ENCODE data around the gene KBTBD2. TPM values are rescaled to one million over a fixed set of nuclear protein-coding genes. Genes with fewer than 3 reads are reported as not detected.
A peak's percentile ranks its signal among the peaks of the same experiment; 100 is the strongest.
"Not testable (repeated sequence)": the region's sequence is repeated elsewhere in the genome, so short reads cannot be mapped to it uniquely, and the experiment has no call there.

KBTBD2 gene
- total RNA-seq, 1 donor from 2014 or later = 35.1 TPM

GRCh38 chr7:32887395-32887794, 4.2 kb downstream of the KBTBD2 start:
- intact Hi-C loops (cut with DNase I) = no loop called here
- ATAC-seq = no peak
- no peak for DNase-seq
- TF ChIP-seq, protein P1, sequence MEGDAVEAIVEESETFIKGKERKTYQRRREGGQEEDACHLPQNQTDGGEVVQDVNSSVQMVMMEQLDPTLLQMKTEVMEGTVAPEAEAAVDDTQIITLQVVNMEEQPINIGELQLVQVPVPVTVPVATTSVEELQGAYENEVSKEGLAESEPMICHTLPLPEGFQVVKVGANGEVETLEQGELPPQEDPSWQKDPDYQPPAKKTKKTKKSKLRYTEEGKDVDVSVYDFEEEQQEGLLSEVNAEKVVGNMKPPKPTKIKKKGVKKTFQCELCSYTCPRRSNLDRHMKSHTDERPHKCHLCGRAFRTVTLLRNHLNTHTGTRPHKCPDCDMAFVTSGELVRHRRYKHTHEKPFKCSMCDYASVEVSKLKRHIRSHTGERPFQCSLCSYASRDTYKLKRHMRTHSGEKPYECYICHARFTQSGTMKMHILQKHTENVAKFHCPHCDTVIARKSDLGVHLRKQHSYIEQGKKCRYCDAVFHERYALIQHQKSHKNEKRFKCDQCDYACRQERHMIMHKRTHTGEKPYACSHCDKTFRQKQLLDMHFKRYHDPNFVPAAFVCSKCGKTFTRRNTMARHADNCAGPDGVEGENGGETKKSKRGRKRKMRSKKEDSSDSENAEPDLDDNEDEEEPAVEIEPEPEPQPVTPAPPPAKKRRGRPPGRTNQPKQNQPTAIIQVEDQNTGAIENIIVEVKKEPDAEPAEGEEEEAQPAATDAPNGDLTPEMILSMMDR (IDR thresholded peaks at IDR 0.05) = no peak
- no peak overlapping the region for H3K4me3 ChIP-seq
- no peak overlapping the region for H3K27ac ChIP-seq
- H3K27me3 ChIP-seq (ENCODE audit: low read depth) = no peaks in the 10 kb centered on the region
- no peaks in the 10 kb centered on the region for H3K9me3 ChIP-seq
- H3K4me1 ChIP-seq = peaks cover 71% of the 10 kb centered on the region
- H3K36me3 ChIP-seq = no peaks in the 10 kb centered on the region

- intact Hi-C loops (cut with DNase I) = no loop called here
- ATAC-seq (peak in 1 of 2 donors; percentile 28), DNase-seq (no peak)
- Histone ChIP-seq H3K4me1 (peaks cover 91% of the 10 kb centered on the region), H3K9me3 (no peaks in the 10 kb centered on the region), H3K36me3 (no peaks in the 10 kb centered on the region), H3K4me3 (no peak overlapping the region), H3K27ac (no peak overlapping the region), H3K27me3 (ENCODE audit: low read depth) (no peaks in the 10 kb centered on the region)
- TF ChIP-seq, protein P1 (IDR thresholded peaks at IDR 0.05) = no peak
These were observed 10.2 kb downstream of the KBTBD2 start for GRCh38 chr7:32881074-32881982.

DNA sequence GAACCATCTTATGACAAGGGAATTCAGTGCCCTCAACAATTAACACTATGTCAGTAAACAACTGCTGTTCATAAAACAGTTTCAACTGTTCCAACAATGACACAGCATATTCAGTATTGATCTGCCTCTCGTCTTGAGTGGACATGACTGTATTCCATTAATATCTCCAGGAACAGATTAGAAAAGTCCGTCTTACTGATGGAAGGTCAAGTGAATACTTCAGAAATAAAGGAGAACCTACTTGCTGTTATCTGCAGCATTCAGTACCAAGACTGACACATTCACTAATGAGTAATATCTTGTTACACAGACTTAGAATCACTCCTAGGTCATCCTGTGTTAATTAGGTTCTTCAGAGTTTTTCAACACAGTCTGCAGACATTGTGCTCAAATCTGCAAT, 12.1 kb downstream of the KBTBD2 start:
- H3K9me3 ChIP-seq = no peaks in the 10 kb centered on the region
- TF ChIP-seq, protein P1 (IDR thresholded peaks at IDR 0.05) = no peak
- H3K27me3 ChIP-seq (ENCODE audit: low read depth) = no peaks in the 10 kb centered on the region
- ATAC-seq (peak in 1 of 2 donors; percentile 27), DNase-seq (no peak)
- H3K4me1 ChIP-seq = peaks cover 76% of the 10 kb centered on the region
- no peak overlapping the region for H3K27ac ChIP-seq
- intact Hi-C loops (cut with DNase I) = no loop called here
- no peak overlapping the region for H3K4me3 ChIP-seq
- peaks cover 8% of the 10 kb centered on the region for H3K36me3 ChIP-seq

GRCh38 chr7:32878023-32878422, 13.5 kb downstream of the KBTBD2 start:
- intact Hi-C loops (cut with DNase I); H3K9me3 ChIP-seq; H3K27me3 ChIP-seq (ENCODE audit: low read depth); ATAC-seq; H3K27ac ChIP-seq; DNase-seq; H3K4me3 ChIP-seq: not testable (repeated sequence)
- Histone ChIP-seq H3K36me3 (peaks cover 22% of the 10 kb centered on the region), H3K4me1 (peaks cover 63% of the 10 kb centered on the region)

GRCh38 chr7:32872421-32872820, 19.1 kb downstream of the KBTBD2 start:
- H3K27me3 ChIP-seq (ENCODE audit: low read depth) = no peaks in the 10 kb centered on the region
- DNase-seq (no peak), ATAC-seq (no peak)
- no peak overlapping the region for H3K4me3 ChIP-seq
- H3K27ac ChIP-seq = no peak overlapping the region
- H3K36me3 ChIP-seq = peaks cover 71% of the 10 kb centered on the region
- TF ChIP-seq, protein P1 (IDR thresholded peaks at IDR 0.05) = no peak
- peaks cover 23% of the 10 kb centered on the region for H3K4me1 ChIP-seq
- H3K9me3 ChIP-seq = no peaks in the 10 kb centered on the region
- intact Hi-C loops (cut with DNase I) = no loop called here

Data from lower lobe of right lung (tissue), 2 donors.